Panc1 (cell line): ENCODE results near the gene GTF2E1. TPM values are rescaled to one million over a fixed set of nuclear protein-coding genes. Genes with fewer than 3 reads are reported as not detected.
A peak's percentile ranks its signal among the peaks of the same experiment; 100 is the strongest.
"Not testable (repeated sequence)": the region's sequence is repeated elsewhere in the genome, so short reads cannot be mapped to it uniquely, and the experiment has no call there.

Source experiments
- ATAC-seq: fragments of 200-7000 bp; cut with Tn5 transposase; 2 replicates; pipeline ENCODE4 v1.9.1; 2020; ENCODE audit warnings: mild to moderate bottlenecking, moderate library complexity
- BruUV-seq: library from RNA; stranded (reverse); fragments of 400-500 nt; replicated peaks from 2 replicates; lab custom pipeline; 2021; lab: Mats Ljungman, UMichigan
- CTCF ChIA-PET: fragments of 300-600 bp; sonication (Branson Sonifier 250); formaldehyde crosslinking; loops from one replicate; lab custom pipeline; 2022; ENCODE audit warnings: antibody characterized with exemption; lab: Charles Lee
- POLR2A ChIA-PET: fragments of 300-600 bp; sonication (Branson Sonifier 250); formaldehyde crosslinking; loops from one replicate; lab custom pipeline; 2022; ENCODE audit warnings: antibody characterized with exemption; lab: Charles Lee
- DNase-seq: peaks from one replicate; pipeline ENCODE4 v3.0.0-alpha.2; 2010; ENCODE audit warnings: low read depth, low spot score
- H3K27ac ChIP-seq: 2 replicates; pipeline ENCODE4 v1.5.1; 2011; ENCODE audit warnings: mild to moderate bottlenecking, low read length, inconsistent platforms
- H3K27me3 ChIP-seq: fragments of 200-500 bp; sonication (Bioruptor generic); 2 replicates; pipeline ENCODE4 v1.6.0; 2014; ENCODE audit warnings: low read length, inconsistent platforms; ENCODE audit not compliant: control insufficient read depth, insufficient read depth
- H3K36me3 ChIP-seq: fragments of 200-500 bp; sonication (Bioruptor generic); 2 replicates; pipeline ENCODE4 v1.5.1; 2014; ENCODE audit warnings: inconsistent platforms, mild to moderate bottlenecking, low read length, moderate library complexity; ENCODE audit not compliant: control insufficient read depth, insufficient read depth
- H3K4me1 ChIP-seq: 2 replicates; pipeline ENCODE4 v1.5.1; 2011; ENCODE audit warnings: inconsistent platforms, mild to moderate bottlenecking, low read length, moderate library complexity; ENCODE audit not compliant: control insufficient read depth, insufficient read depth
- H3K4me3 ChIP-seq, 2 experiments: 2 replicates each; pipeline ENCODE4 v1.5.1; 2011 to 2012; ENCODE audit warnings: low read depth in 2 of 2, low read length in 2 of 2, mild to moderate bottlenecking in 2 of 2, inconsistent platforms in 1 of 2, moderate library complexity in 1 of 2
- H3K9me3 ChIP-seq: fragments of 200-500 bp; sonication (Bioruptor generic); 2 replicates; pipeline ENCODE4 v1.5.1; 2014; ENCODE audit warnings: low read depth, mild to moderate bottlenecking, inconsistent platforms, low read length, moderate library complexity; ENCODE audit not compliant: control insufficient read depth, insufficient read depth
- CTCF ChIP-seq: fragments of 450-650 bp; IDR thresholded peaks from 2 replicates; pipeline ENCODE4 v1.5.1; 2017; ENCODE audit warnings: mild to moderate bottlenecking
- POLR2AphosphoS5 ChIP-seq: IDR thresholded peaks from 2 replicates; pipeline ENCODE4 v1.6.1; 2012; ENCODE audit warnings: mild to moderate bottlenecking, low read depth, low read length, moderate library complexity
- REST ChIP-seq, 2 experiments: IDR thresholded peaks; 2 replicates each; pipeline ENCODE4 v1.6.1; 2011 to 2012; ENCODE audit warnings: low read depth in 2 of 2, control low read depth in 1 of 2, low read length in 1 of 2, mild to moderate bottlenecking in 1 of 2, moderate library complexity in 1 of 2; ENCODE audit not compliant: insufficient read depth in 1 of 2
- SIN3A ChIP-seq: IDR thresholded peaks from 2 replicates; pipeline ENCODE4 v1.6.1; 2012; ENCODE audit warnings: low read depth, mild to moderate bottlenecking, low read length, moderate library complexity, borderline replicate concordance; ENCODE audit not compliant: insufficient read depth
- TCF7L2 ChIP-seq: IDR thresholded peaks from 2 replicates; pipeline ENCODE4 v1.6.1; 2011; ENCODE audit warnings: mild to moderate bottlenecking, low read depth, low read length, inconsistent platforms
- in situ Hi-C: cut with HindIII; loops from 2 replicates; pipeline ENCODE4 v1.10.0; 2016; ENCODE audit warnings: low sequenced_read_pairs, low pct_unique_long_range_greater_than_20kb
- intact Hi-C: fragments of 100-400 bp; cut with micrococcal nuclease; formaldehyde crosslinking; loops from one replicate; pipeline ENCODE4 v1.10.0; 2022; ENCODE audit not compliant: unreplicated experiment
- total RNA-seq: library from RNA; stranded (reverse); gene quantifications from one replicate; pipeline ENCODE4 v1.2.1, GENCODE V29; 2021; ENCODE audit not compliant: unreplicated experiment

Gene GTF2E1
- total RNA-seq, 1 experiment from 2014 or later, result 32.0 TPM

GRCh38 chr3:120778776-120779175, 36.2 kb downstream of the GTF2E1 start:
- ChIA-PET CTCF (no interaction called here), POLR2A (no interaction called here)
- ATAC-seq (no peak), DNase-seq (no peak)
- Histone ChIP-seq H3K4me1 (no peaks in the 10 kb centered on the region), H3K4me3 (no peak overlapping the region), H3K36me3 (peaks cover 8% of the 10 kb centered on the region; the same call in 1 of the 2 replicates), H3K27ac (no peak overlapping the region), H3K27me3 (no peaks in the 10 kb centered on the region), H3K9me3 (no peaks in the 10 kb centered on the region)
- BruUV-seq, result no TSS peak
- intact Hi-C loops (no loop called here), in situ Hi-C loops (no loop called here)
- no peak for TF ChIP-seq REST (IDR thresholded peaks at IDR 0.05; ENCODE audit: insufficient read depth in 1 of 2, low read depth in 2 of 2, low read length in 1 of 2)
- no peak for TF ChIP-seq SIN3A
- no peak for TF ChIP-seq TCF7L2
- TF ChIP-seq POLR2AphosphoS5, result no peak
- no peak for TF ChIP-seq CTCF

- no peaks in the 10 kb centered on the region for H3K9me3 ChIP-seq
- POLR2A ChIA-PET, result no interaction called here
- H3K36me3 ChIP-seq, result peaks cover 8% of the 10 kb centered on the region; the same call in 1 of the 2 replicates
- TF ChIP-seq REST (IDR thresholded peaks at IDR 0.05; ENCODE audit: insufficient read depth in 1 of 2, low read depth in 2 of 2, low read length in 1 of 2), result no peak
- TF ChIP-seq SIN3A, result no peak
- no peak for TF ChIP-seq TCF7L2
- no peak for TF ChIP-seq POLR2AphosphoS5
- no peak for TF ChIP-seq CTCF
- BruUV-seq, result no TSS peak
- no peak overlapping the region for H3K27ac ChIP-seq
- peak; percentile 95 for ATAC-seq
- intact Hi-C loops, result no loop called here
- in situ Hi-C loops, result no loop called here
- H3K27me3 ChIP-seq, result no peaks in the 10 kb centered on the region
- H3K4me1 ChIP-seq, result no peaks in the 10 kb centered on the region
- H3K4me3 ChIP-seq, result no peak overlapping the region
- peak; percentile 77 for DNase-seq
- CTCF ChIA-PET, result interaction anchor here (0.6 kb wide), 1 partner anchor 1073 kb away, joined by 3 read pairs; no protein-coding TSS in a partner anchor
Measured at GRCh38 chr3:120780977-120781376, 38.4 kb downstream of the GTF2E1 start.

GRCh38 chr3:120785832-120786231, 43.3 kb downstream of the GTF2E1 start:
- H3K4me3 ChIP-seq, intact Hi-C loops, H3K27me3 ChIP-seq, BruUV-seq, H3K36me3 ChIP-seq, DNase-seq, POLR2A ChIA-PET, H3K27ac ChIP-seq, in situ Hi-C loops, H3K4me1 ChIP-seq, ATAC-seq, H3K9me3 ChIP-seq: not testable (repeated sequence)
- CTCF ChIA-PET, result interaction anchor here (0.7 kb wide), 2 partner anchors 144 to 370 kb away, joined by 7 to 10 read pairs; no protein-coding TSS in a partner anchor
